Ishikawa (cell line): ENCODE results near the gene SMAD9.

ENCODE experiments used
- CEBPB ChIP-seq: IDR thresholded peaks from 2 replicates; pipeline ENCODE4 v1.6.1; 2012
- CREB1 ChIP-seq: IDR thresholded peaks from 2 replicates; pipeline ENCODE4 v1.6.1; 2012; ENCODE audit warnings: low read depth
- EGR1 ChIP-seq: IDR thresholded peaks from 2 replicates; pipeline ENCODE4 v1.6.1; 2012
- EP300 ChIP-seq: IDR thresholded peaks from 2 replicates; pipeline ENCODE4 v1.6.1; 2012; ENCODE audit warnings: borderline replicate concordance
- FOXM1 ChIP-seq: IDR thresholded peaks from 2 replicates; pipeline ENCODE4 v1.6.1; 2012; ENCODE audit warnings: low read depth, borderline replicate concordance
- NFIC ChIP-seq: IDR thresholded peaks from 2 replicates; pipeline ENCODE4 v1.6.1; 2012
- RAD21 ChIP-seq: IDR thresholded peaks from 2 replicates; pipeline ENCODE4 v1.6.1; 2012; ENCODE audit warnings: low read depth
- REST ChIP-seq: IDR thresholded peaks from 2 replicates; pipeline ENCODE4 v1.6.1; 2012; ENCODE audit warnings: low read depth, mild to moderate bottlenecking
- TAF1 ChIP-seq: IDR thresholded peaks from 2 replicates; pipeline ENCODE4 v1.6.1; 2012; ENCODE audit warnings: low read depth, mild to moderate bottlenecking
- TCF12 ChIP-seq: IDR thresholded peaks from 2 replicates; pipeline ENCODE4 v1.6.1; 2012; ENCODE audit warnings: low read depth
- TEAD4 ChIP-seq: IDR thresholded peaks from 2 replicates; pipeline ENCODE4 v1.6.1; 2012
- USF1 ChIP-seq: IDR thresholded peaks from 2 replicates; pipeline ENCODE4 v1.6.1; 2012
- YY1 ChIP-seq: IDR thresholded peaks from 2 replicates; pipeline ENCODE4 v1.6.1; 2012; ENCODE audit warnings: low read depth
- ZBTB7A ChIP-seq: IDR thresholded peaks from 2 replicates; pipeline ENCODE4 v1.6.1; 2012; ENCODE audit warnings: low read depth
- TF ChIP-seq, protein P1 (sequence below): IDR thresholded peaks from 2 replicates; pipeline ENCODE4 v1.6.1; 2012

Gene SMAD9

DNA sequence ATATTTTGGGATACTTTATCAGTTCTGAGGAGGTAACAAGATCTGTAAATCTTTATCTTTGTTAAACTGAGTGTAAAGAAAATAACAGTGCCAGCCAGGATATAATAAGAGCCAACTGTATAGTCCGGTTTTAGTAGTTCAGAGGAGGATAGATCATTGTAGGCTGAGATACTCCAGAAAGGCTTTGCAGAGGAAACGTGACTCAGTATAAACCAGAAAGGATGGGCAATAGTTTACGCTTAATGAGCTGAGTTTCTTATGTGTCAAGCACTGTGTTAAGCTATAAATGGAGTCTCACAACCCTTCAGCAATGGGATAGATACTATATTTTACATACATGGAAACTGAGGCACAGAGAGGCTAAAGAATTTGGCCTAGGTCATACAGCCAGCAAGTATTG is 97.3 kb downstream of the SMAD9 start:
- TF ChIP-seq ZBTB7A (no peak), REST (no peak), TCF12 (no peak), TEAD4 (no peak), YY1 (no peak), CREB1 (no peak), USF1 (no peak), TAF1 (no peak), RAD21 (no peak), CEBPB (no peak), EGR1 (no peak), NFIC (no peak)
- TF ChIP-seq, protein P1, sequence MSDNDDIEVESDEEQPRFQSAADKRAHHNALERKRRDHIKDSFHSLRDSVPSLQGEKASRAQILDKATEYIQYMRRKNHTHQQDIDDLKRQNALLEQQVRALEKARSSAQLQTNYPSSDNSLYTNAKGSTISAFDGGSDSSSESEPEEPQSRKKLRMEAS = no peak

DNA sequence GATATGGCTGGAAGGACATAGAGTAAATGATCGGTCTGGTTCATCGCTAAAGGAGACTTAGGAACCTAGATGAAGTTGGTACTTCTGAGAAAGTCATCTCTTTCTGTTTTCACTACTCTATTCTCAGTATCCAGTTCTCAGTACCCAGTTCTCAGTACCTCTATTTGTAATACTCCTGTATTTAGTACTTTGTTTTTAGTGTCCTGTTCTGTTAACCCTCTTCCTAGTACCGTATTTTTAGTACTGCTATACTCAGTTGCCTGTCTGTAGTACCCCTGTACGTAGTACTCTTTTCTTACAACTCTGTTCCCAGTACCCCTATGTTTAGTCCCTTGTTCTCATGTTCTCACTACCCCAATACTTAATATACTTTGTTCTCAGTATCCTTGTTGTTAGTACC is 99.8 kb downstream of the SMAD9 start:
- TF ChIP-seq USF1 = no peak
- no peak for TF ChIP-seq NFIC
- TF ChIP-seq YY1 = no peak
- no peak for TF ChIP-seq CEBPB
- no peak for TF ChIP-seq TCF12
- no peak for TF ChIP-seq REST
- no peak for TF ChIP-seq CREB1
- TF ChIP-seq EP300 = no peak
- TF ChIP-seq FOXM1 = no peak
- no peak for TF ChIP-seq TEAD4
- TF ChIP-seq, protein P1 = no peak
- TF ChIP-seq ZBTB7A = no peak
- no peak for TF ChIP-seq TAF1
- TF ChIP-seq EGR1 = no peak
- TF ChIP-seq RAD21 = no peak

DNA sequence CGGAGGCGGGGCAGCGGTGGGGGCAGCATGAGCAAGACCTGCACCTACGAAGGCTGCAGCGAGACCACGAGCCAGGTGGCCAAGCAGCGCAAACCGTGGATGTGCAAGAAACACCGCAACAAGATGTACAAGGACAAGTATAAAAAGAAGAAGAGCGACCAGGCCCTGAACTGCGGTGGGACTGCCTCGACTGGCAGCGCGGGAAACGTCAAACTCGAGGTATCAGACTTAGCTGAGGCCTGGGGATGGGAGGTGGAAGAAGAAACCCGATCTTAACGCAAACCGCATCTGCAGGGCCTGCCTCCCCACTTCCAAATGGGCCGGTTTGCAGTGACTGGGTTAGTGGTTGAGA is 100.3 kb downstream of the SMAD9 start:
- TF ChIP-seq, protein P1 = peak; percentile 83
- no peak for TF ChIP-seq USF1

DNA sequence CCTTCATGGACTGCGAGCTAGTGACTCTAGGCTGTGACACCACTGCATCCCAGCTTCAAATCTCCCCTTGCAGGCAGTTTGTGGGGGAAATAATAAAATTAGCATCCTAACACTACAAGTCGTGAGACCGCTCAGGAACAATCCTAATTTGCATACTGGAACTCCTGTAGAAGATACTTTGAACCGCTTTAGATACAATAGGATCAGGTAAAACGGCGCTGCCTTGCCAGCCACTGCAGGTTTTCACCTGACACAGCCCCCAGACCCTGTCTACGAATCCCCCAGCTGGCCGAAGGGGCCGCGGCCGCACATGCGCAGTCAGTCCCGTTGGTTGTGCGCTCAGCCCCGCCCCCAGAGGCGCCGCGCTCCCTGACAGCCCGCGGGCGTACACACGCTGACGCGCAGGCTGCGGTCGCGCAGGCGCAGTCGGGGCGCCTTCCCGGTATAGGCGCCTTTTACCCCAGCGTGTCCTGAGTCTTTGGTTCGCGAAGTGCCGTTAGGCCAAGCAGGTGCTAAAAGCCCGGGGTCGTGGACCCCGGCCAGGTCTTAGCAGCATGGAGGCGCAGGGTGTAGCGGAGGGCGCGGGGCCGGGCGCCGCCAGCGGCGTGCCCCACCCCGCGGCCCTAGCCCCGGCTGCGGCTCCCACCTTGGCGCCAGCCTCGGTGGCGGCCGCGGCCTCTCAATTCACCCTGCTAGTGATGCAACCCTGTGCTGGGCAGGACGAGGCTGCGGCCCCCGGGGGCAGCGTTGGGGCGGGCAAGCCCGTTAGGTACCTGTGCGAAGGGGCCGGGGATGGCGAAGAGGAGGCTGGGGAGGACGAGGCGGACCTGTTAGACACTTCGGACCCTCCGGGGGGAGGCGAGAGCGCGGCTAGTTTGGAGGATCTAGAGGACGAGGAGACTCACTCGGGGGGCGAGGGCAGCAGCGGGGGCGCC is 101.0 kb downstream of the SMAD9 start, which contains the start of gene RFXAP:
RFXAP (plus strand) TSS at position 419 of the 935 bp plus-strand sequence; CDS start at position 555, 136 bp downstream.
- TF ChIP-seq RAD21 (no peak), TEAD4 (no peak), TAF1 (peak; percentile 56), ZBTB7A (0 out of 2 replicates have a peak, but pooled peaks have one; percentile 60), CREB1 (no peak), NFIC (no peak), CEBPB (peak; percentile 37; the same call in 1 of the 2 replicates)
- TF ChIP-seq, protein P1 = peak; percentile 48; the same call in 1 of the 2 replicates

DNA sequence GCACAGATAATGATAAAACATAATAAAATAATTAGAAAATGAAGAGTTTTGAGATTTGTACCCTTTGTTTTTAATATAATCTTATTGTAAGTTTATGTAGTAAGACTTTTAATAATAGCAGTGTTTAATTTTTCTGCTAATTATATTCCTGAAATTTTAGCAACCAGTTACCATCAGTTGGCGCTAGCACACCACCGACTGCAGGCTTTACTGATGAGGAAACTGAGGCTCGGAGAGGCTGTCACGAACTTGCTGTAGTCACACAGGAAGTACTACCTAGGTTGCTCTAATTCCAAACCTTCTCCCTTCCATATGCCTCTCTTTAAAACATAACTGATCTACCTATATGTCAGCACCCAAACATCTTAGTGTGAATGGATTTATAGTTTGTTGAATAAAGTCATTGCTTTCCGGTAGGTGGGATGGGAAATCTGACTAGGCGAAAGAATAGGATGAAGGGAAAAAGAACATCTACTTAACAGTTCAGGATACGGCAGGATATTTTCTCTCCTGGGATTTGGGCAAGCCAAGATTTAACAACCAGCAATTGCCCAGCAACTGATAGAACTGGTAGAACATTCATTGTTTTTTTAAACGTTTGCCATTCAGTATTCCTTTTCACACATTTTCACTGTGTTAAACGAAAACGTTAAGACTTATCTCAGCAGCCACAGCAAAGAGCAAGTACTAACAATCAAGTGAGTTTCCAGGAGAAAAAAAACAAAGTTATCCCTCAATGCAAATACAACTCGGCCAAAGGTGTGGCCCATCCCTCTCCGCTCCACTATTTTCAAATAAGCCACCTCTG is 101.8 kb downstream of the SMAD9 start:
- no peak for TF ChIP-seq REST
- no peak for TF ChIP-seq ZBTB7A
- no peak for TF ChIP-seq RAD21
- TF ChIP-seq NFIC = no peak
- TF ChIP-seq TCF12 = no peak
